ENCODE results near the gene FCHSD2. TPM values are rescaled to one million over a fixed set of nuclear protein-coding genes. Genes with fewer than 3 reads are reported as not detected.

Gene FCHSD2
- total and polyA plus RNA-seq, 2 of the 8 experiments (the other 6 are each of a cell fraction or from before 2014, with no cell fraction given): 4.1 to 7.8 TPM

DNA sequence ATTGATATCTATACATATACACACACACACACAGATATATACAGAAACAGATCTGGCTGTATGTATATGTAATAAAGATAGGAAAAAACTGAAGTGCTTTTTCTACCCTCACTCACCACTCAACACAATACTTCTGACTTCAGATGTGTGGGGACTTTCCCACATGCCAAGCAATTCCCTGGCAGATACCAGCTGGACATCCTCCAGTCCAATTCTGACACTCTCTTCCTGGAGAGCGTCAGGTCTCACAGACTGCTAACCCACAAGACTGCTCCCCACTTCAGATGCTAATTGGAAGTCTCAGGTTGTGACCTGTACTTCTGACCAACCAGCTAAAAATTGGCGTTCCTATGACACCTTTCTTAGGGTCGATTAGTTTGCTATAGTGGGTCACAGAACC is 187.3 kb downstream of the FCHSD2 start (continued):
- no peak for TF ChIP-seq KDM1A (IDR thresholded peaks at IDR 0.05; ENCODE audit: borderline replicate concordance, low read length)
